Measurements from ENCODE around the gene ABHD6. TPM values are rescaled to one million over a fixed set of nuclear protein-coding genes. Genes with fewer than 3 reads are reported as not detected.

Gene ABHD6
- total RNA-seq, 1 experiment from 2014 or later, result 11.8 TPM

- H3K4me2 ChIP-seq (ENCODE audit: low read depth, low read length, poor library complexity, severe bottlenecking), result no peak overlapping the region
- H3K79me2 ChIP-seq (ENCODE audit: low read length), result no peaks in the 10 kb centered on the region
- H4K20me1 ChIP-seq (ENCODE audit: insufficient read depth, low read depth, low read length), result no peaks in the 10 kb centered on the region
- H3K9me2 ChIP-seq (replicated peaks; ENCODE audit: insufficient read depth, low read length), result no peaks in the 10 kb centered on the region
- no peaks in the 10 kb centered on the region for H3K27me3 ChIP-seq (ENCODE audit: low read length)
- H2AFZ ChIP-seq (ENCODE audit: low read length), result no peak overlapping the region
- no peak overlapping the region for H3K4me3 ChIP-seq (ENCODE audit: low read length)
- no peaks in the 10 kb centered on the region for H3K4me1 ChIP-seq (ENCODE audit: low read length)
- no peaks in the 10 kb centered on the region for H3K9me3 ChIP-seq (ENCODE audit: low read length)
- no peak overlapping the region for H3K27ac ChIP-seq (ENCODE audit: low read length)
- peak; percentile 29 for DNase-seq
- peaks cover under 1% of the 10 kb centered on the region; the same call in 1 of the 2 replicates for H3K36me3 ChIP-seq (ENCODE audit: insufficient read depth, low read length)
- no peak overlapping the region for H3K9ac ChIP-seq (ENCODE audit: low read length)
These were observed 55.9 kb downstream of the ABHD6 start for GRCh38 chr3:58293516-58293915.

GRCh38 chr3:58296269-58296668 lies 58.7 kb downstream of the ABHD6 start:
- no peak for DNase-seq
- Histone ChIP-seq H3K27me3 (ENCODE audit: low read length) (no peaks in the 10 kb centered on the region), H3K9ac (ENCODE audit: low read length) (no peak overlapping the region), H3K4me1 (ENCODE audit: low read length) (peaks cover 4% of the 10 kb centered on the region; the same call in 1 of the 2 replicates), H3K36me3 (ENCODE audit: insufficient read depth, low read length) (no peaks in the 10 kb centered on the region), H3K9me2 (replicated peaks; ENCODE audit: insufficient read depth, low read length) (no peaks in the 10 kb centered on the region), H3K27ac (ENCODE audit: low read length) (no peak overlapping the region), H2AFZ (ENCODE audit: low read length) (no peak overlapping the region), H3K79me2 (ENCODE audit: low read length) (no peaks in the 10 kb centered on the region), H3K4me2 (ENCODE audit: low read depth, low read length, poor library complexity, severe bottlenecking) (no peak overlapping the region), H3K9me3 (ENCODE audit: low read length) (no peaks in the 10 kb centered on the region), H4K20me1 (ENCODE audit: insufficient read depth, low read depth, low read length) (no peaks in the 10 kb centered on the region; the same call in 1 of the 2 replicates), H3K4me3 (ENCODE audit: low read length) (no peak overlapping the region)

GRCh38 chr3:58296843-58297242 lies 59.3 kb downstream of the ABHD6 start:
- DNase-seq, result no peak
- Histone ChIP-seq H3K4me3 (ENCODE audit: low read length) (no peak overlapping the region), H3K9me3 (ENCODE audit: low read length) (no peaks in the 10 kb centered on the region), H3K9ac (ENCODE audit: low read length) (no peak overlapping the region), H2AFZ (ENCODE audit: low read length) (no peak overlapping the region), H4K20me1 (ENCODE audit: insufficient read depth, low read depth, low read length) (no peaks in the 10 kb centered on the region; the same call in 1 of the 2 replicates), H3K36me3 (ENCODE audit: insufficient read depth, low read length) (no peaks in the 10 kb centered on the region), H3K4me2 (ENCODE audit: low read depth, low read length, poor library complexity, severe bottlenecking) (no peak overlapping the region), H3K79me2 (ENCODE audit: low read length) (no peaks in the 10 kb centered on the region), H3K27me3 (ENCODE audit: low read length) (no peaks in the 10 kb centered on the region), H3K4me1 (ENCODE audit: low read length) (peaks cover 4% of the 10 kb centered on the region; the same call in 1 of the 2 replicates), H3K27ac (ENCODE audit: low read length) (no peak overlapping the region), H3K9me2 (replicated peaks; ENCODE audit: insufficient read depth, low read length) (no peaks in the 10 kb centered on the region)

GRCh38 chr3:58298190-58298589 lies 60.6 kb downstream of the ABHD6 start:
- no peaks in the 10 kb centered on the region for H3K9me2 ChIP-seq (replicated peaks; ENCODE audit: insufficient read depth, low read length)
- no peaks in the 10 kb centered on the region for H3K36me3 ChIP-seq (ENCODE audit: insufficient read depth, low read length)
- H4K20me1 ChIP-seq (ENCODE audit: insufficient read depth, low read depth, low read length), result no peaks in the 10 kb centered on the region; the same call in 1 of the 2 replicates
- peaks cover 4% of the 10 kb centered on the region; the same call in 1 of the 2 replicates for H3K4me1 ChIP-seq (ENCODE audit: low read length)
- H3K4me3 ChIP-seq (ENCODE audit: low read length), result no peak overlapping the region
- H2AFZ ChIP-seq (ENCODE audit: low read length), result no peak overlapping the region
- H3K79me2 ChIP-seq (ENCODE audit: low read length), result no peaks in the 10 kb centered on the region
- H3K27ac ChIP-seq (ENCODE audit: low read length), result no peak overlapping the region
- H3K9ac ChIP-seq (ENCODE audit: low read length), result no peak overlapping the region
- no peak for DNase-seq
- no peaks in the 10 kb centered on the region for H3K9me3 ChIP-seq (ENCODE audit: low read length)
- no peaks in the 10 kb centered on the region for H3K27me3 ChIP-seq (ENCODE audit: low read length)
- no peak overlapping the region for H3K4me2 ChIP-seq (ENCODE audit: low read depth, low read length, poor library complexity, severe bottlenecking)

GRCh38 chr3:58299075-58299474 lies 61.5 kb downstream of the ABHD6 start:
- H3K79me2 ChIP-seq (ENCODE audit: low read length), result no peaks in the 10 kb centered on the region
- H3K4me3 ChIP-seq (ENCODE audit: low read length), result no peak overlapping the region
- H3K27me3 ChIP-seq (ENCODE audit: low read length), result no peaks in the 10 kb centered on the region
- H3K4me1 ChIP-seq (ENCODE audit: low read length), result peaks cover 4% of the 10 kb centered on the region; the same call in 1 of the 2 replicates
- peak; percentile 39 for DNase-seq
- no peak overlapping the region for H3K27ac ChIP-seq (ENCODE audit: low read length)
- H3K4me2 ChIP-seq (ENCODE audit: low read depth, low read length, poor library complexity, severe bottlenecking), result no peak overlapping the region
- no peak overlapping the region for H3K9ac ChIP-seq (ENCODE audit: low read length)
- no peaks in the 10 kb centered on the region for H3K9me3 ChIP-seq (ENCODE audit: low read length)
- no peaks in the 10 kb centered on the region for H3K9me2 ChIP-seq (replicated peaks; ENCODE audit: insufficient read depth, low read length)
- H2AFZ ChIP-seq (ENCODE audit: low read length), result no peak overlapping the region
- no peaks in the 10 kb centered on the region; the same call in 1 of the 2 replicates for H4K20me1 ChIP-seq (ENCODE audit: insufficient read depth, low read depth, low read length)
- H3K36me3 ChIP-seq (ENCODE audit: insufficient read depth, low read length), result no peaks in the 10 kb centered on the region

GRCh38 chr3:58299839-58300516 lies 62.4 kb downstream of the ABHD6 start:
- Histone ChIP-seq H3K27me3 (ENCODE audit: low read length) (no peaks in the 10 kb centered on the region), H3K4me2 (ENCODE audit: low read depth, low read length, poor library complexity, severe bottlenecking) (no peak overlapping the region), H3K9me3 (ENCODE audit: low read length) (no peaks in the 10 kb centered on the region), H3K9ac (ENCODE audit: low read length) (no peak overlapping the region), H4K20me1 (ENCODE audit: insufficient read depth, low read depth, low read length) (no peaks in the 10 kb centered on the region; the same call in 1 of the 2 replicates), H3K4me3 (ENCODE audit: low read length) (no peak overlapping the region), H3K79me2 (ENCODE audit: low read length) (no peaks in the 10 kb centered on the region), H2AFZ (ENCODE audit: low read length) (no peak overlapping the region), H3K27ac (ENCODE audit: low read length) (no peak overlapping the region), H3K9me2 (replicated peaks; ENCODE audit: insufficient read depth, low read length) (no peaks in the 10 kb centered on the region), H3K4me1 (ENCODE audit: low read length) (peaks cover 4% of the 10 kb centered on the region; the same call in 1 of the 2 replicates), H3K36me3 (ENCODE audit: insufficient read depth, low read length) (no peaks in the 10 kb centered on the region)
- DNase-seq, result peak; percentile 68

GRCh38 chr3:58305882-58306711 lies 68.5 kb downstream of the ABHD6 start, which contains the start of the genes HTD2 and RPP14:
TSS of gene HTD2 (plus strand) at chr3:58306520. CDS start at chr3:58317614, 11,094 bp downstream.
TSS of gene RPP14 (plus strand) at chr3:58306245. CDS start at chr3:58310330, 4,085 bp downstream.
- Histone ChIP-seq H3K4me3 (ENCODE audit: low read length) (peak within 1 kb of the TSS; percentile 84), H3K4me2 (ENCODE audit: low read depth, low read length, poor library complexity, severe bottlenecking) (peak within 1 kb of the TSS; percentile 82), H3K9me2 (replicated peaks; ENCODE audit: insufficient read depth, low read length) (no peaks in the 10 kb centered on the region)

More at GRCh38 chr3:58305882-58306711, 68.5 kb downstream of the ABHD6 start, which contains the start of the genes HTD2 and RPP14:
- peak; percentile 99 for DNase-seq
- Histone ChIP-seq H3K79me2 (ENCODE audit: low read length) (peaks cover 44% of the 10 kb centered on the region), H2AFZ (ENCODE audit: low read length) (peak within 1 kb of the TSS; percentile 58; the same call in 1 of the 2 replicates), H4K20me1 (ENCODE audit: insufficient read depth, low read depth, low read length) (peaks cover 24% of the 10 kb centered on the region; the same call in 1 of the 2 replicates), H3K4me1 (ENCODE audit: low read length) (peaks cover 13% of the 10 kb centered on the region), H3K27me3 (ENCODE audit: low read length) (no peaks in the 10 kb centered on the region), H3K36me3 (ENCODE audit: insufficient read depth, low read length) (peaks cover 20% of the 10 kb centered on the region), H3K27ac (ENCODE audit: low read length) (peak within 1 kb of the TSS; percentile 82), H3K9ac (ENCODE audit: low read length) (peak within 1 kb of the TSS; percentile 83), H3K9me3 (ENCODE audit: low read length) (no peaks in the 10 kb centered on the region)

Data from Karpas-422 (cell line).